GM12891 (cell line): Measurements from ENCODE around the gene ST3GAL6.

Experiments
- POLR2A ChIP-seq: IDR thresholded peaks from 2 replicates; pipeline ENCODE4 v1.6.1; 2011; ENCODE audit warnings: low read depth, low read length, control low read depth
- POLR2AphosphoS5 ChIP-seq: IDR thresholded peaks from 2 replicates; pipeline ENCODE4 v1.6.1; 2011; ENCODE audit warnings: low read depth, low read length, control low read depth

DNA sequence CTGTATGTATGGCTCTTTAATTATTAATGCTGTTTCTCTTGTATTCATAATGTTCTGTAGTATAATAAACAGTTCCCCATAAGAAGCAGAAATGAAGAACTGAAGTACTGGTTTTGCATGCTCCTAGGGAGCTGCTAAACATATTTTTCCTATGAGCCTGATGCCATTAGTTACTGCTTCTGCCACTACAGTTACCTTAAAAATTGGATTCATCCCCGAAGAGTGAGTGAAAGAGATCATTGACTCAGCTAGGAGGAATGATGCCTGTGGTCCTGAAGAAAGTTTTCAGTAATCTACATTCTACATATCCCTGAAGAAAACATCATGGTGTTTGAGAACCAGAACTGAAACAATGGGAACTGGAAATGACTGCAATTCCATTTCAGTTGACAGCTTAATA, 37.1 kb upstream of the ST3GAL6 start:
- TF ChIP-seq POLR2AphosphoS5 (no peak), POLR2A (no peak)
